ENCODE measurements around the gene UNK. TPM values are rescaled to one million over a fixed set of nuclear protein-coding genes. Genes with fewer than 3 reads are reported as not detected.
A peak's percentile ranks its signal among the peaks of the same experiment; 100 is the strongest.
"Not testable (repeated sequence)": the region's sequence is repeated elsewhere in the genome, so short reads cannot be mapped to it uniquely, and the experiment has no call there.

The UNK gene
- total and polyA plus RNA-seq, 2 donors (not counting 1 experiment from before 2014, with no cell fraction given): 35.5 to 70.3 TPM

GRCh38 chr17:75856062-75856756, 71.6 kb downstream of the UNK start:
- Histone ChIP-seq H3K27me3 (replicated peaks in 1 of 4; ENCODE audit: control extremely low read depth in 1 of 4, control insufficient read depth in 3 of 4, insufficient read depth in 4 of 4, low read length in 3 of 4) (no peaks in the 10 kb centered on the region), H3K36me3 (replicated peaks in 1 of 2; ENCODE audit: control extremely low read depth in 1 of 2, control insufficient read depth in 1 of 2, extremely low read depth in 1 of 2, insufficient read depth in 2 of 2, low read length in 1 of 2) (peaks cover 3 to 10% of the 10 kb centered on the region in 2 experiments), H3K27ac (ENCODE audit: low read length in 2 of 2) (peak overlapping the region; percentile 89 to 92), H3K4me3 (ENCODE audit: control extremely low read depth in 1 of 5, extremely low read depth in 1 of 5, insufficient read depth in 1 of 5, low read depth in 2 of 5, low read length in 4 of 5) (peak overlapping the region; percentile 46 to 98 (median 94)), H3K4me1 (ENCODE audit: control insufficient read depth in 2 of 2, insufficient read depth in 2 of 2, low read length in 2 of 2) (peaks cover 34 to 56% of the 10 kb centered on the region in 2 donors), H3K9me3 (ENCODE audit: control extremely low read depth in 1 of 3, control insufficient read depth in 2 of 3, insufficient read depth in 1 of 3, low read length in 2 of 3) (no peaks in the 10 kb centered on the region), H3K9ac (ENCODE audit: low read length) (peak overlapping the region; percentile 95), H3K79me2 (ENCODE audit: control insufficient read depth, insufficient read depth, low read length) (peaks cover 40% of the 10 kb centered on the region), H3K4me2 (replicated peaks; ENCODE audit: low read depth, low read length, poor library complexity, severe bottlenecking) (peak overlapping the region; percentile 85), H2AFZ (ENCODE audit: insufficient read depth, low read depth, low read length, poor library complexity, severe bottlenecking) (peak overlapping the region; percentile 76), H4K20me1 (ENCODE audit: control insufficient read depth, insufficient read depth, low read length, poor library complexity, severe bottlenecking) (no peaks in the 10 kb centered on the region)
- ATAC-seq (ENCODE audit: low read depth) (no peak), DNase-seq (no peak)
- Mint-ChIP-seq H3K27me3 (no peaks in the 10 kb centered on the region), H3K4me3 (no peak overlapping the region), H3K27ac (no peak overlapping the region), H3K4me1 (peaks cover 42% of the 10 kb centered on the region), H3K9me3 (ENCODE audit: insufficient read depth) (no peaks in the 10 kb centered on the region)
- TF ChIP-seq EZH2 (IDR thresholded peaks at IDR 0.05; ENCODE audit: borderline replicate concordance, insufficient read depth, low read depth, low read length, poor library complexity, severe bottlenecking): no peak
- peak; percentile 2 for TF ChIP-seq CTCF (IDR thresholded peaks at IDR 0.05)
- under 1% methylated on average over 18 of the region's 24 CpGs for WGBS (ENCODE audit: insufficient coverage)
- intact Hi-C loops (cut with micrococcal nuclease): loop anchor here (5.0 to 10.0 kb wide), 2 partner anchors 191 to 246 kb away; partner anchors contain the start of genes EXOC7, RECQL5 and SAP30BP
- ChIA-PET CTCF (interaction anchor here (0.7 to 4.1 kb wide), 14 partner anchors 12 to 400 kb away, joined by 3 to 53 read pairs (median 12); partner anchors contain the start of genes ACOX1, GALK1, MRPL38 and TEN1), POLR2A (interaction anchor here (0.6 to 3.6 kb wide), 14 partner anchors 11 to 768 kb away, joined by 3 to 82 read pairs (median 8); partner anchors contain the start of genes GALK1, TRIM47, TRIM65 and UNC13D)

GRCh38 chr17:75859358-75859757, 74.8 kb downstream of the UNK start:
- not testable (repeated sequence) for H2AFZ ChIP-seq (ENCODE audit: insufficient read depth, low read depth, low read length, poor library complexity, severe bottlenecking); H3K27me3 ChIP-seq (replicated peaks in 1 of 4; ENCODE audit: control extremely low read depth in 1 of 4, control insufficient read depth in 3 of 4, insufficient read depth in 4 of 4, low read length in 3 of 4); H3K27me3 Mint-ChIP-seq; DNase-seq; H4K20me1 ChIP-seq (ENCODE audit: control insufficient read depth, insufficient read depth, low read length, poor library complexity, severe bottlenecking); H3K4me2 ChIP-seq (replicated peaks; ENCODE audit: low read depth, low read length, poor library complexity, severe bottlenecking); ATAC-seq (ENCODE audit: low read depth); H3K36me3 ChIP-seq (replicated peaks in 1 of 2; ENCODE audit: control extremely low read depth in 1 of 2, control insufficient read depth in 1 of 2, extremely low read depth in 1 of 2, insufficient read depth in 2 of 2, low read length in 1 of 2); H3K9me3 Mint-ChIP-seq (ENCODE audit: insufficient read depth); H3K9me3 ChIP-seq (ENCODE audit: control extremely low read depth in 1 of 3, control insufficient read depth in 2 of 3, insufficient read depth in 1 of 3, low read length in 2 of 3); H3K4me3 ChIP-seq (ENCODE audit: control extremely low read depth in 1 of 5, extremely low read depth in 1 of 5, insufficient read depth in 1 of 5, low read depth in 2 of 5, low read length in 4 of 5); H3K9ac ChIP-seq (ENCODE audit: low read length)
- Mint-ChIP-seq H3K4me3 (peak overlapping the region; percentile 32), H3K27ac (peak overlapping the region; percentile 55), H3K4me1 (peaks cover 38% of the 10 kb centered on the region)
- intact Hi-C loops (cut with micrococcal nuclease): loop anchor here (5.0 to 10.0 kb wide), 2 partner anchors 195 to 243 kb away; partner anchors contain the start of genes EXOC7, RECQL5 and SAP30BP
- 100% methylated on average over 2 of the region's 10 CpGs for WGBS (ENCODE audit: insufficient coverage)
- CTCF ChIA-PET: interaction anchor here (1.0 to 5.4 kb wide), 8 partner anchors 12 to 526 kb away, joined by 3 to 50 read pairs (median 6); partner anchors contain the start of genes MRPL38, SPHK1, TRIM47 and TRIM65
- peak overlapping the region; percentile 68 to 81 for H3K27ac ChIP-seq (ENCODE audit: low read length in 2 of 2)
- POLR2A ChIA-PET: interaction anchor here (1.6 to 1.7 kb wide), 4 partner anchors 15 to 79 kb away, joined by 4 to 11 read pairs (median 8); partner anchors contain the start of genes TRIM65 and UNC13D
- H3K79me2 ChIP-seq (ENCODE audit: control insufficient read depth, insufficient read depth, low read length): peaks cover 19% of the 10 kb centered on the region
- H3K4me1 ChIP-seq (ENCODE audit: control insufficient read depth in 2 of 2, insufficient read depth in 2 of 2, low read length in 2 of 2): peaks cover 36 to 55% of the 10 kb centered on the region in 2 donors

Data from B cell (primary cell).